Measurements from ENCODE around the gene METRNL. TPM values are rescaled to one million over a fixed set of nuclear protein-coding genes. Genes with fewer than 3 reads are reported as not detected.

The METRNL gene
- total RNA-seq, 1 donor from 2014 or later: 47.1 TPM

GRCh38 chr17:83123896-83124801 is 44.7 kb downstream of the METRNL start:
- peaks cover 6% of the 10 kb centered on the region for H3K27me3 Mint-ChIP-seq (ENCODE audit: unreplicated experiment)
- no peak for TF ChIP-seq CTCF (IDR thresholded peaks at IDR 0.05; ENCODE audit: partially characterized antibody, unreplicated experiment)

DNA sequence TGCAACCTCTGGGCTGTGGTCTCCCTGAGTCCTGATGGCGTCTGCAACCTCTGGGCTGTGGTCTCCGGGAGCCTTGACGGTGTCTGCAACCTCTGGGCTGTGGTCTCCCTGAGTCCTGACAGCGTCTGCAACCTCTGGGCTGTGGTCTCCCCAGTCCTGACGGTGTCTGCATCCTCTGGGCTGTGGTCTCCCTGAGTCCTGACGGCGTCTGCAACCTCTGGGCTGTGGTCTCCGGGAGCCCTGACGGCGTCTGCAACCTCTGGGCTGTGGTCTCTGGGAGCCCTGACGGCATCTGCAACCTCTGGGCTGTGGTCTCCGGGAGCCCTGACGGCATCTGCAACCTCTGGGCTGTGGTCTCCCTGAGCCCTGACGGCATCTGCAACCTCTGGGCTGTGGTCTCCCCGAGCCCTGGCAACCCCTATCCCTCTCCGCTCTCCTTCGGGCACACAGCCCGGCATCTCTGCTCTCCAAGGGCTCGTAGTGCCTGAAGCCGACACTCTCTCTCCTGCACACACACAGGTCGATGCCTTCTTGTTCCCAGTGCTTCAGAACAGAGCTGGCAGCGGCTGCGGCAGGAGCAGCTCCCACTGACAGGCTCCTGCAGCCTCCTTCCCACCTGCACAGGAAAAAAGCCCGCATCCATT is 45.6 kb downstream of the METRNL start:
- H3K9me3 Mint-ChIP-seq (ENCODE audit: unreplicated experiment): peaks cover 7% of the 10 kb centered on the region
- TF ChIP-seq CTCF (IDR thresholded peaks at IDR 0.05; ENCODE audit: partially characterized antibody, unreplicated experiment): no peak
- peaks cover 12% of the 10 kb centered on the region for H3K36me3 Mint-ChIP-seq (ENCODE audit: unreplicated experiment)
- DNase-seq: no peak
- H3K27me3 Mint-ChIP-seq (ENCODE audit: unreplicated experiment): peaks cover 6% of the 10 kb centered on the region
- peaks cover 4% of the 10 kb centered on the region for H3K4me1 Mint-ChIP-seq (ENCODE audit: low read depth, unreplicated experiment)
- H3K4me3 Mint-ChIP-seq (ENCODE audit: unreplicated experiment): no peak overlapping the region
- H3K27ac Mint-ChIP-seq (ENCODE audit: unreplicated experiment): no peak overlapping the region

More at GRCh38 chr17:83123896-83124801, 44.7 kb downstream of the METRNL start:
- Mint-ChIP-seq H3K4me1 (ENCODE audit: low read depth, unreplicated experiment) (peaks cover 6% of the 10 kb centered on the region), H3K4me3 (ENCODE audit: unreplicated experiment) (no peak overlapping the region), H3K27ac (ENCODE audit: unreplicated experiment) (no peak overlapping the region), H3K36me3 (ENCODE audit: unreplicated experiment) (peaks cover 12% of the 10 kb centered on the region), H3K9me3 (ENCODE audit: unreplicated experiment) (peaks cover 7% of the 10 kb centered on the region)
- DNase-seq: no peak

GRCh38 chr17:83125515-83126274 is 46.3 kb downstream of the METRNL start:
- Mint-ChIP-seq H3K27ac (ENCODE audit: unreplicated experiment) (no peak overlapping the region), H3K4me3 (ENCODE audit: unreplicated experiment) (no peak overlapping the region), H3K9me3 (ENCODE audit: unreplicated experiment) (peaks cover 7% of the 10 kb centered on the region), H3K27me3 (ENCODE audit: unreplicated experiment) (peaks cover 6% of the 10 kb centered on the region), H3K36me3 (ENCODE audit: unreplicated experiment) (peaks cover 12% of the 10 kb centered on the region), H3K4me1 (ENCODE audit: low read depth, unreplicated experiment) (peaks cover under 1% of the 10 kb centered on the region)
- peak; percentile 7 for DNase-seq
- TF ChIP-seq CTCF (IDR thresholded peaks at IDR 0.05; ENCODE audit: partially characterized antibody, unreplicated experiment): no peak

GRCh38 chr17:83126275-83126811 is 46.9 kb downstream of the METRNL start:
- Mint-ChIP-seq H3K4me3 (ENCODE audit: unreplicated experiment) (no peak overlapping the region), H3K4me1 (ENCODE audit: low read depth, unreplicated experiment) (no peaks in the 10 kb centered on the region), H3K9me3 (ENCODE audit: unreplicated experiment) (peaks cover 7% of the 10 kb centered on the region), H3K27ac (ENCODE audit: unreplicated experiment) (no peak overlapping the region), H3K36me3 (ENCODE audit: unreplicated experiment) (peaks cover 12% of the 10 kb centered on the region), H3K27me3 (ENCODE audit: unreplicated experiment) (peaks cover 6% of the 10 kb centered on the region)
- no peak for DNase-seq
- TF ChIP-seq CTCF (IDR thresholded peaks at IDR 0.05; ENCODE audit: partially characterized antibody, unreplicated experiment): no peak

Measured in glutamatergic neuron (in vitro differentiated cells).